ENCODE measurements around the gene STARD13. TPM values are rescaled to one million over a fixed set of nuclear protein-coding genes. Genes with fewer than 3 reads are reported as not detected.

STARD13 gene
- total and polyA plus RNA-seq, 7 experiments from 2014 or later = 0.30 to 1.1 (median 0.73) TPM; not detected in 2

GRCh38 chr13:33249894-33250293, 35.7 kb downstream of the STARD13 start:
- no peaks in the 10 kb centered on the region for H3K9me3 ChIP-seq (ENCODE audit: control insufficient read depth in 2 of 3, low read length in 3 of 3)
- Mint-ChIP-seq H3K27ac (no peak overlapping the region), H3K27me3 (peaks cover 0 to 19% (median 3%) of the 10 kb centered on the region in 5 donors), H3K4me3 (no peak overlapping the region), H3K9me3 (no peaks in the 10 kb centered on the region), H3K4me1 (peaks cover 0 to 2% (median 0%) of the 10 kb centered on the region in 7 donors), H3K36me3 (no peaks in the 10 kb centered on the region)
- ChIA-PET CTCF (no interaction called here), POLR2A (no interaction called here)
- no peaks in the 10 kb centered on the region for H3K4me1 ChIP-seq (ENCODE audit: control insufficient read depth in 2 of 2, insufficient read depth in 2 of 2, low read length in 2 of 2)
- no peak for ATAC-seq
- H3K4me3 ChIP-seq (ENCODE audit: low read length) = no peak overlapping the region
- no peak for DNase-seq
- no peaks in the 10 kb centered on the region for H3K27me3 ChIP-seq (ENCODE audit: control insufficient read depth in 2 of 2, insufficient read depth in 2 of 2, low read length in 2 of 2)
- H3K36me3 ChIP-seq (ENCODE audit: control insufficient read depth in 2 of 3, insufficient read depth in 3 of 3, low read length in 3 of 3) = no peaks in the 10 kb centered on the region
- H3K27ac ChIP-seq (ENCODE audit: low read depth, low read length) = no peak overlapping the region
- intact Hi-C loops (cut with micrococcal nuclease) = no loop called here

- Mint-ChIP-seq H3K27ac (no peak overlapping the region), H3K9me3 (no peaks in the 10 kb centered on the region), H3K4me1 (peaks cover 0 to 2% (median 0%) of the 10 kb centered on the region in 7 donors), H3K27me3 (peaks cover 2 to 25% (median 6%) of the 10 kb centered on the region in 5 donors), H3K4me3 (no peak overlapping the region), H3K36me3 (no peaks in the 10 kb centered on the region)
- Histone ChIP-seq H3K27ac (ENCODE audit: low read depth, low read length) (no peak overlapping the region), H3K27me3 (ENCODE audit: control insufficient read depth in 2 of 2, insufficient read depth in 2 of 2, low read length in 2 of 2) (no peaks in the 10 kb centered on the region), H3K4me3 (ENCODE audit: low read length) (no peak overlapping the region), H3K4me1 (ENCODE audit: control insufficient read depth in 2 of 2, insufficient read depth in 2 of 2, low read length in 2 of 2) (no peaks in the 10 kb centered on the region), H3K36me3 (ENCODE audit: control insufficient read depth in 2 of 3, insufficient read depth in 3 of 3, low read length in 3 of 3) (no peaks in the 10 kb centered on the region), H3K9me3 (ENCODE audit: control insufficient read depth in 2 of 3, low read length in 3 of 3) (no peaks in the 10 kb centered on the region)
- intact Hi-C loops (cut with micrococcal nuclease) = no loop called here
- CTCF ChIA-PET = no interaction called here
- POLR2A ChIA-PET = no interaction called here
- DNase-seq (no peak), ATAC-seq (no peak)
Measured at GRCh38 chr13:33249066-33249465, 36.5 kb downstream of the STARD13 start.

DNA sequence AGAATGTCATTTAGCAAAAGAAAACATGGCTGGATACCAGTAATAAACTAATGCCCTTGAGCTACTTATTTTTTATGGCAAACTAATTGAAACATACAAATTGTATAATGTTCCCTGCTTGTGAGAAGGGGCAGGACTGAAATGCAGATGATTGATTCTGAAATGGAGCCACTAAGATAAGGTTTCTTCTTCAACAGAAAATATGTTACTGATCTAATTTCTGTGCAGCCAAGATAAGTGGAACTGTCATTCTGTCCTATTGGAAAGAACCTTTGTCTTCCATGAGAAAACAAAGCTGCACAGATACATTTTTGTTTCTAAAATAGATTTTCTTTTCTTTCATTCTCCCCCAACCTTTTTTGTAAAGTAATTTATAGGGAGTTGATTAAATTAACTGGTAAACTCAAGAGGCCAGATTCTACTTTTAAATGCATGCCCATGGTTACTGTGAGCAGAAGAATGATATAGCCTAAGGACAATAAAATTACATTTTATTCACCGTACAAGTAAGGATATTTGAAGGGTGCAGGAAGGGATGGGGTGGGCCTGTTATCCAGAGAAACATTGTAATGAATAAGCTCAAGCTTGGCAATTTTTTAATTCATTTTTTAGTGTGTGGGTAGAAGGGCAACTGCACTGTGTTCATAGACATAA, 39.9 kb downstream of the STARD13 start:
- intact Hi-C loops (cut with micrococcal nuclease) = no loop called here
- no peaks in the 10 kb centered on the region for H3K4me1 Mint-ChIP-seq
- POLR2A ChIA-PET = no interaction called here
- H3K9me3 Mint-ChIP-seq = peaks cover 0 to 9% (median 2%) of the 10 kb centered on the region in 11 donors
- Histone ChIP-seq H3K27ac (ENCODE audit: low read depth, low read length) (no peak overlapping the region), H3K9me3 (ENCODE audit: control insufficient read depth in 2 of 3, low read length in 3 of 3) (no peaks in the 10 kb centered on the region), H3K36me3 (ENCODE audit: control insufficient read depth in 2 of 3, insufficient read depth in 3 of 3, low read length in 3 of 3) (no peaks in the 10 kb centered on the region), H3K4me1 (ENCODE audit: control insufficient read depth in 2 of 2, insufficient read depth in 2 of 2, low read length in 2 of 2) (no peaks in the 10 kb centered on the region), H3K27me3 (ENCODE audit: control insufficient read depth in 2 of 2, insufficient read depth in 2 of 2, low read length in 2 of 2) (no peaks in the 10 kb centered on the region), H3K4me3 (ENCODE audit: low read length) (no peak overlapping the region)
- peaks cover 2 to 23% (median 12%) of the 10 kb centered on the region in 5 donors for H3K27me3 Mint-ChIP-seq
- ATAC-seq (no peak), DNase-seq (no peak)
- H3K4me3 Mint-ChIP-seq = no peak overlapping the region
- no peak overlapping the region for H3K27ac Mint-ChIP-seq
- H3K36me3 Mint-ChIP-seq = no peaks in the 10 kb centered on the region
- CTCF ChIA-PET = no interaction called here

- POLR2A ChIA-PET = no interaction called here
- no peaks in the 10 kb centered on the region for H3K4me1 ChIP-seq (ENCODE audit: control insufficient read depth in 2 of 2, insufficient read depth in 2 of 2, low read length in 2 of 2)
- H3K4me3 ChIP-seq (ENCODE audit: low read length) = no peak overlapping the region
- H3K27ac ChIP-seq (ENCODE audit: low read depth, low read length) = no peak overlapping the region
- intact Hi-C loops (cut with micrococcal nuclease) = no loop called here
- CTCF ChIA-PET = no interaction called here
- H3K27me3 ChIP-seq (ENCODE audit: control insufficient read depth in 2 of 2, insufficient read depth in 2 of 2, low read length in 2 of 2) = no peaks in the 10 kb centered on the region
- H3K9me3 ChIP-seq (ENCODE audit: control insufficient read depth in 2 of 3, low read length in 3 of 3) = no peaks in the 10 kb centered on the region
- Mint-ChIP-seq H3K27me3 (peaks cover 2 to 23% (median 15%) of the 10 kb centered on the region in 5 donors), H3K9me3 (peaks cover 0 to 13% (median 2%) of the 10 kb centered on the region in 11 donors), H3K4me3 (no peak overlapping the region), H3K36me3 (no peaks in the 10 kb centered on the region), H3K27ac (no peak overlapping the region), H3K4me1 (no peaks in the 10 kb centered on the region)
- H3K36me3 ChIP-seq (ENCODE audit: control insufficient read depth in 2 of 3, insufficient read depth in 3 of 3, low read length in 3 of 3) = no peaks in the 10 kb centered on the region
- DNase-seq = no peak
- no peak for ATAC-seq
Measured at GRCh38 chr13:33244907-33245287, 40.7 kb downstream of the STARD13 start.

- no peak for DNase-seq
- ChIA-PET CTCF (no interaction called here), POLR2A (no interaction called here)
- H3K9me3 Mint-ChIP-seq = peaks cover 0 to 15% (median 2%) of the 10 kb centered on the region in 11 donors
- no peaks in the 10 kb centered on the region for H3K36me3 Mint-ChIP-seq
- H3K4me1 Mint-ChIP-seq = no peaks in the 10 kb centered on the region
- intact Hi-C loops (cut with micrococcal nuclease) = no loop called here
- no peaks in the 10 kb centered on the region for H3K36me3 ChIP-seq (ENCODE audit: control insufficient read depth in 2 of 3, insufficient read depth in 3 of 3, low read length in 3 of 3)
- no peak overlapping the region for H3K4me3 Mint-ChIP-seq
- ATAC-seq = no peak
- no peaks in the 10 kb centered on the region for H3K27me3 ChIP-seq (ENCODE audit: control insufficient read depth in 2 of 2, insufficient read depth in 2 of 2, low read length in 2 of 2)
- H3K4me1 ChIP-seq (ENCODE audit: control insufficient read depth in 2 of 2, insufficient read depth in 2 of 2, low read length in 2 of 2) = no peaks in the 10 kb centered on the region
- H3K9me3 ChIP-seq (ENCODE audit: control insufficient read depth in 2 of 3, low read length in 3 of 3) = no peaks in the 10 kb centered on the region
- H3K27ac Mint-ChIP-seq = no peak overlapping the region
- no peak overlapping the region for H3K27ac ChIP-seq (ENCODE audit: low read depth, low read length)
- no peak overlapping the region for H3K4me3 ChIP-seq (ENCODE audit: low read length)
- peaks cover 5 to 23% (median 19%) of the 10 kb centered on the region in 5 donors for H3K27me3 Mint-ChIP-seq
Measured at GRCh38 chr13:33244210-33244906, 41.2 kb downstream of the STARD13 start.

- Histone ChIP-seq H3K4me3 (ENCODE audit: low read length) (no peak overlapping the region), H3K4me1 (ENCODE audit: control insufficient read depth in 2 of 2, insufficient read depth in 2 of 2, low read length in 2 of 2) (no peaks in the 10 kb centered on the region), H3K27me3 (ENCODE audit: control insufficient read depth in 2 of 2, insufficient read depth in 2 of 2, low read length in 2 of 2) (no peaks in the 10 kb centered on the region), H3K27ac (ENCODE audit: low read depth, low read length) (no peak overlapping the region), H3K36me3 (ENCODE audit: control insufficient read depth in 2 of 3, insufficient read depth in 3 of 3, low read length in 3 of 3) (no peaks in the 10 kb centered on the region), H3K9me3 (ENCODE audit: control insufficient read depth in 2 of 3, low read length in 3 of 3) (no peaks in the 10 kb centered on the region)
- intact Hi-C loops (cut with micrococcal nuclease) = no loop called here
- Mint-ChIP-seq H3K9me3 (peaks cover 0 to 15% (median 2%) of the 10 kb centered on the region in 11 donors), H3K27ac (no peak overlapping the region), H3K36me3 (no peaks in the 10 kb centered on the region), H3K27me3 (peaks cover 5 to 20% (median 15%) of the 10 kb centered on the region in 5 donors), H3K4me1 (no peaks in the 10 kb centered on the region), H3K4me3 (peak overlapping the region in 1 of 10 donors; percentile 16)
- ChIA-PET POLR2A (no interaction called here), CTCF (no interaction called here)
- no peak for ATAC-seq
- no peak for DNase-seq
Measured at GRCh38 chr13:33242984-33243617, 42.5 kb downstream of the STARD13 start.

Data from naive thymus-derived CD4-positive, alpha-beta T cell (primary cell).